Left lung (tissue), 10 donors: ENCODE data around the gene SMCO1. TPM values are rescaled to one million over a fixed set of nuclear protein-coding genes. Genes with fewer than 3 reads are reported as not detected.
"Not testable (repeated sequence)": the region's sequence is repeated elsewhere in the genome, so short reads cannot be mapped to it uniquely, and the experiment has no call there.

Source experiments
- ATAC-seq: fragments of 200-7000 bp; cut with Tn5 transposase; one replicate; pipeline ENCODE4 v1.9.1; 2020; ENCODE audit warnings: moderate library complexity
- DNase-seq, 4 donors: peaks; one replicate each; pipeline ENCODE4 v3.0.0-alpha.2; 2013 to 2020
- H3K27ac ChIP-seq, 2 donors: fragments of 200-600 bp; sonication (generic) in 1 of 2; one replicate each; pipeline versions ENCODE4 v1.5.0 to v1.8.0; 2020 to 2021
- H3K27me3 ChIP-seq, 2 donors: fragments of 200-600 bp; sonication (generic) in 1 of 2; one replicate each; pipeline versions ENCODE4 v1.5.0 to v1.8.0; 2020 to 2021
- H3K36me3 ChIP-seq, 2 donors: fragments of 200-600 bp; sonication (generic) in 1 of 2; one replicate each; pipeline versions ENCODE4 v1.5.0 to v1.8.0; 2020 to 2021
- H3K4me1 ChIP-seq, 2 donors: fragments of 200-600 bp; one replicate each; pipeline ENCODE4 v1.8.0; 2021
- H3K4me3 ChIP-seq, 2 donors: fragments of 200-600 bp; sonication (generic) in 1 of 2; one replicate each; pipeline versions ENCODE4 v1.5.0 to v1.8.0; 2020 to 2021; ENCODE audit warnings: mild to moderate bottlenecking in 1 of 2
- H3K9me3 ChIP-seq, 2 donors: fragments of 200-600 bp; sonication (generic) in 1 of 2; one replicate each; pipeline versions ENCODE4 v1.5.0 to v1.8.0; 2020 to 2021
- intact Hi-C, 2 donors: fragments of 100-400 bp; cut with DNase I; formaldehyde crosslinking; loops; one replicate each; pipeline versions ENCODE4 v1.11.2 to v1.14.2; 2022
- polyA plus RNA-seq, 6 donors: library from polyadenylated mRNA; unstranded; fragments of 120-200 nt; gene quantifications; one replicate each; pipeline ENCODE4 v1.2.1, GENCODE V29; 2013; ENCODE audit not compliant: insufficient read length in 6 of 6
- total RNA-seq, 2 donors: library from RNA; stranded (reverse); fragmentation: NEBNext Ultra II Directional; extraction: Animal tissue kit (Norgen Biotek cat#: 25700); gene quantifications; one replicate each; pipeline ENCODE4 v1.2.1, GENCODE V29; 2021
- TF ChIP-seq, protein P1 (sequence below), 2 donors: fragments of 200-600 bp; sonication (generic) in 1 of 2; IDR thresholded peaks; one replicate each; pipeline versions ENCODE4 v1.5.0 to v1.8.0; 2021; ENCODE audit warnings: antibody characterized with exemption in 2 of 2
- donor health status: DM: no; HTN: yes; CAD: no.
- donor health status: DM: no; HTN: no; CAD: no.

Gene SMCO1
- total and polyA plus RNA-seq, 8 donors, result 0.07 TPM; not detected in 7

DNA sequence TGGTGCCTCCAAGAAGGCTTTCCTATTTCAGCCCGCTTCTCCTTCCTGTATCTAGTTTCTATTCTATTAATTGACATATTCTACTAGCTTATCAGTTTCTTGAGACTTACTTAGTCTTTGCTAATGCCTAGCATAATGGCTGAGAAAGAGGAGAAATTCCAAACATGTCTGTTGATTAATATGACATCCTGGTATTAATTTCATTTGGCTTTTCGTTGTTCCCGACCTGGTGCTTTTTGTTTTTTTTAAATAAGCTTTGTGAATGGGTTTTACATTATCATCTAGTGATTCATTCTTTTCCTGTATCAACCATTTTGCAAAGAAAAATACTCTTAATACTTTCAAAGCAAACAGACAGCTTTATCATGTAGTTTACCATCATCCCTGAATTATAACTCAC, 40.1 kb upstream of the SMCO1 start:
- peaks cover 0 to 11% of the 10 kb centered on the region in 2 donors for H3K36me3 ChIP-seq
- ATAC-seq (no peak), DNase-seq (no peak)
- TF ChIP-seq, protein P1, sequence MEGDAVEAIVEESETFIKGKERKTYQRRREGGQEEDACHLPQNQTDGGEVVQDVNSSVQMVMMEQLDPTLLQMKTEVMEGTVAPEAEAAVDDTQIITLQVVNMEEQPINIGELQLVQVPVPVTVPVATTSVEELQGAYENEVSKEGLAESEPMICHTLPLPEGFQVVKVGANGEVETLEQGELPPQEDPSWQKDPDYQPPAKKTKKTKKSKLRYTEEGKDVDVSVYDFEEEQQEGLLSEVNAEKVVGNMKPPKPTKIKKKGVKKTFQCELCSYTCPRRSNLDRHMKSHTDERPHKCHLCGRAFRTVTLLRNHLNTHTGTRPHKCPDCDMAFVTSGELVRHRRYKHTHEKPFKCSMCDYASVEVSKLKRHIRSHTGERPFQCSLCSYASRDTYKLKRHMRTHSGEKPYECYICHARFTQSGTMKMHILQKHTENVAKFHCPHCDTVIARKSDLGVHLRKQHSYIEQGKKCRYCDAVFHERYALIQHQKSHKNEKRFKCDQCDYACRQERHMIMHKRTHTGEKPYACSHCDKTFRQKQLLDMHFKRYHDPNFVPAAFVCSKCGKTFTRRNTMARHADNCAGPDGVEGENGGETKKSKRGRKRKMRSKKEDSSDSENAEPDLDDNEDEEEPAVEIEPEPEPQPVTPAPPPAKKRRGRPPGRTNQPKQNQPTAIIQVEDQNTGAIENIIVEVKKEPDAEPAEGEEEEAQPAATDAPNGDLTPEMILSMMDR (IDR thresholded peaks at IDR 0.05), result no peak
- intact Hi-C loops, result no loop called here
- no peak overlapping the region for H3K27ac ChIP-seq
- peaks cover 0 to 4% of the 10 kb centered on the region in 2 donors for H3K4me1 ChIP-seq
- H3K4me3 ChIP-seq, result no peak overlapping the region
- no peaks in the 10 kb centered on the region for H3K27me3 ChIP-seq
- peaks cover 0 to 3% of the 10 kb centered on the region in 2 donors for H3K9me3 ChIP-seq

DNA sequence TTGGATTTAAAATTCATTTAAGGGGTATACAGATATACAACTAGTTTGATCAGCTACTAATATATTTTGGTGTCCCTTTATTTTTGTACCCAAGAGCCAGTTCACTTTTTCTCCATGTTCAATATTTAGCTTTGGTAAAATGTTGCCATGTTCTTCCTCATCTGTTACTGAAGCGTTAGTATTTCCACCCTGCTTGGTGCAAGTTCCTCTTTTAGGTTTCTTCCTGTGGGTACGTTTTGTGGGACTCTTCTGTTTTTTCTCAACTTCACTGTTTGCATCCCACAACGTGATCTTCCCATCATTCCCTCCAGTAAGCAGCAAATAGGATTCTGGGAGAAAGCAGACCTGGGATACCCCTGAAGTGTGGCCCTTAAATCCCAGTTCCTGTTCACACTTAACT, 39.1 kb upstream of the SMCO1 start:
- Histone ChIP-seq H3K27me3 (no peaks in the 10 kb centered on the region), H3K36me3 (peaks cover 0 to 3% of the 10 kb centered on the region in 2 donors), H3K4me1 (peaks cover 0 to 4% of the 10 kb centered on the region in 2 donors), H3K27ac (peak overlapping the region in 1 of 2 donors; percentile 75), H3K9me3 (peaks cover 0 to 13% of the 10 kb centered on the region in 2 donors), H3K4me3 (no peak overlapping the region)
- TF ChIP-seq, protein P1 (IDR thresholded peaks at IDR 0.05), result no peak
- DNase-seq (no peak), ATAC-seq (no peak)
- intact Hi-C loops, result no loop called here

DNA sequence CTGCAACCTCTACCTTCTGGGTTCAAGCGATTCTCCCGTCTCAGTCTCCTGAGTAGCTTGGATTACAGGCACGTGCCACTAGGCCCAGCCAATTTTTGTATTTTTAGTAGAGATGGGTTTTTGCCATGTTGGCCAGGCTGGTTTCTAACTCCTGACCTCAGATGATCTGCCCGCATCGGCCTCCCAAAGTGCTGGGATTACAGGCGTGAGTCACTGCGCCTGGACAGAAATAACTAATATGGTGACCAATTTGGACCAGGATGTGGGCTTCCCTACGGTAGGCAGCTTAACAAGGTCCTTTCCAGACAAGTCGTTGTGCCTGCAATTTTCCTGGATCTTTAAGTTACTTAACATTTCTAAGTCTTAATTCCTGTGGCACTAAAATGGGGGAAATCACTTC, 38.4 kb upstream of the SMCO1 start:
- H3K27ac ChIP-seq, result peak overlapping the region in 1 of 2 donors; percentile 75
- TF ChIP-seq, protein P1 (IDR thresholded peaks at IDR 0.05), result no peak
- DNase-seq (no peak), ATAC-seq (no peak)
- H3K4me1 ChIP-seq, result peaks cover 0 to 4% of the 10 kb centered on the region in 2 donors
- intact Hi-C loops, result no loop called here
- peaks cover 0 to 3% of the 10 kb centered on the region in 2 donors for H3K36me3 ChIP-seq
- no peaks in the 10 kb centered on the region for H3K27me3 ChIP-seq
- no peak overlapping the region for H3K4me3 ChIP-seq
- H3K9me3 ChIP-seq, result peaks cover 0 to 16% of the 10 kb centered on the region in 2 donors

DNA sequence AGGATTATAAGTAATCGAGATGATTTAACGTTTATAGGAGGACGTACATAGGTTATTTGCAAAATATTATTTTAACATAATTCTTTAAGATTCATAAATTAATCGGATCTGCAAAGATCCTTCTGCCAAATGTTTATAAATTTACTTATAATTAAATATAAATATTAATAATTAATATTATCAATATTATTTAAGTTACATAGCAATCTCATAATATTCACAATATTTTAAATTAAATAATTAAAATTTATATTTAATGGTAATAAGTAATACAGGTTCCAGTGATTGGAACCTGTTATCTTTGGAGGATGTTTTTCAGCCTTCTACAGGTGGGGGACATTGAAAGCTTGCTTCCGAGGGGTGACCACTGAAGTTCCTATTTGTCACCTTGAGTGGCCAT, 37.1 kb upstream of the SMCO1 start:
- H3K27ac ChIP-seq, result no peak overlapping the region
- no peak overlapping the region for H3K4me3 ChIP-seq
- TF ChIP-seq, protein P1 (IDR thresholded peaks at IDR 0.05), result no peak
- intact Hi-C loops, result no loop called here
- DNase-seq, result no peak
- no peaks in the 10 kb centered on the region for H3K27me3 ChIP-seq
- ATAC-seq, result no peak
- peaks cover 0 to 4% of the 10 kb centered on the region in 2 donors for H3K4me1 ChIP-seq
- H3K9me3 ChIP-seq, result peaks cover 0 to 16% of the 10 kb centered on the region in 2 donors
- peaks cover 0 to 3% of the 10 kb centered on the region in 2 donors for H3K36me3 ChIP-seq

DNA sequence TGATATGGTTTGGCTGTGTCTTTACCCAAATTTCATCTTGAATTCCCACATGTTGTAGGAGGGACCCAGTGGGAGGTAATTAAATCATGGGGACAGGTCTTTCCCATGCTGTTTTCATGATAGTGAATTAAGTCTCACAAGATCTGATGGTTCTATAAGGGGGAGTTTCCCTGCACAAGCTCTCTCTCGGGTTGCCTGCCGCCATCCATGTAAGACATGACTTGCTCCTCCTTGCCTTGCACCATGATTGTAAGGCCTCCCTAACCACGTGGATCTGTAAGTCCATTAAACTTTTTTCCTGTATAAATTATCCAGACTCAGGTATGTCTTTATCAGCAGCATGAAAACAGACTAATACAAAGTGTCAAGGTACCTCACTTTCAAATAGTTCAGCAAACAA, 35.0 kb upstream of the SMCO1 start:
- H3K27ac ChIP-seq, DNase-seq, ATAC-seq, H3K4me3 ChIP-seq, H3K36me3 ChIP-seq, H3K27me3 ChIP-seq, intact Hi-C loops, H3K4me1 ChIP-seq: not testable (repeated sequence)
- peaks cover 0 to 16% of the 10 kb centered on the region in 2 donors for H3K9me3 ChIP-seq

DNA sequence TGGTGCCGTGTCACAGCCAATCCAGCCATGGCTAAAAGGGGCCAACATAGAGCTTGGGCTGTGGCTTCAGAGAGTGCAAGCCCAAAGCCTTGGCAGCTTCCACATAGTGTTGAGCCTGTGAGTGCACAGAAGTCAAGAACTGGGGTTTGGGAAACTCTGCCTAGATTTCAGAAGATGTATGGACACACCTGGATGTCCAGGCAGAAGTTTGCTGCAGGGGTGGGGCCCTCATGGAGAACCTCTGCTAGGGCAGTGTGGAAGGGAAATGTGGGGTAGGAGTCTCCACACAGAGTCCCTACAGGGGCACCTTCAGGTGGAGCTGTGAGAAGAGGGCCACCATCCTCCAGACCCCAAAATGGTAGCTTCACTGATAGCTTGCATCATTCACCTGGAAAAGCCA, 34.2 kb upstream of the SMCO1 start:
- DNase-seq, H3K36me3 ChIP-seq, H3K27me3 ChIP-seq, H3K4me1 ChIP-seq, H3K27ac ChIP-seq, intact Hi-C loops, ATAC-seq, H3K4me3 ChIP-seq: not testable (repeated sequence)
- peaks cover 0 to 16% of the 10 kb centered on the region in 2 donors for H3K9me3 ChIP-seq
